Midbrain (tissue), 1 donor: Measurements from ENCODE around the gene CAPZB.
"Not testable (repeated sequence)": the region's sequence is repeated elsewhere in the genome, so short reads cannot be mapped to it uniquely, and the experiment has no call there.

Experiments
- DNase-seq: peaks from one replicate; lab custom pipeline; 2025; lab: John Stamatoyannopoulos, UW

Gene CAPZB

GRCh38 chr1:19485362-19486187 is at the start of gene CAPZB:
Gene CAPZB, minus strand, starts transcription at chr1:19485539. Its CDS starts 101 bp downstream, at chr1:19485438.
- peak; percentile 92 for DNase-seq

DNA sequence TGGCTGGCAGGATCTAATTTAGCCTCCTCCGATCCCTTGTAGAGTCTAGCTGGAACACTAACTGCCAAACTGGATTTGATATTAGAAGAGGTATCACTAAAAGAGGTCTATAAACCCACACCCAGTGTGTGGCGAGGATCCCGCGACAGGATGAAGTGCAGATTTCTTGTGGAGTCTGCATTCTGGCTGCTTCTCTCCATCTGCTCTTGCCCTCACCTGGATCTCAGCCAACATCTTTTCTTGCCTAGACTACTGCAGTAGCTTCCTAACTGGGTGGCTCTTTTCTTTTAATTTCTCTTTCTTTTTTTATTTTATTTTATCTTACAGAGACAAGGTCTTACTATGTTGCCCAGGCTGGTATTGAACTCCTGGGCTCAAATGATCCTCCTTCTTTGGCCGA is 48.9 kb upstream of the CAPZB start:
- no peak for DNase-seq

GRCh38 chr1:19533626-19534025 is 48.3 kb upstream of the CAPZB start:
- DNase-seq: peak; percentile 0

- DNase-seq: no peak
These were observed 47.2 kb upstream of the CAPZB start for GRCh38 chr1:19532519-19532918.

DNA sequence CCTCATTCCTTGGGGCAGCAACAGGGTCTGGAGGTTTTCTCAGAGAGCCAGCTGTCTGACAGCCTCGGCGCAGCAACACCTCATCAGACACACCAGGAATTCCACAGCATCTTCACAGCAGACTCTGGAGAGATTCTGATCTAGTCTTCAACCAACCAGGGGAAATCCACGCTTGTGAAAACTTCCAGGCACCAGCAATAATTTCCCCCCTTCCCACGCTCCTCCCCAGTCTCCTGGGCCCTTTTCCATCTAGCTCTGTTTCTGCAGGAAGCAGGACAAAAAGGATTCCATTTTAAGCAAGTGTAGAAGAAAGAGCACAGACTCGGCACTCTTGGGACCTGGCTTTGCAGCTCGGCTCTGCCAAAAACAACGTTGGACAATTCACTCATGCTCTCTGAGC is 44.3 kb upstream of the CAPZB start:
- no peak for DNase-seq

DNA sequence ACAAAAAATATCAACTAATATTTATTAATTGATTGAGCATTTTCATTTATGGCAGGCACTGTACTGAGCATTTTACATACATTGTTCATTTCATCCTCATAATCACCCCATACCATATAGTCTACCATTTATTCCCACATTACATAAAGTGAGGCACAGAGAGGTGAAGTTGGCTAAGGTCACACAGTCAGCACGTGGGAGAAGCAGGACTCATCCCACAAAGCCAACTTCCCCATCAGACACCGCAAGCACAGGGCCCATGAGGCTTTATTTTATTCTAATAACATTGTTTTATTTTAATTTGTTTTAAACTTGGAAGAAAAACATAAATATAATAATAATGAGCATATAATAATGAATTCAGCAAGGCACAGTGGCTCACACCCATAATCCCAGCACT is 43.1 kb upstream of the CAPZB start:
- no peak for DNase-seq

- DNase-seq: no peak
These were observed 40.5 kb upstream of the CAPZB start for GRCh38 chr1:19525607-19526545.

DNA sequence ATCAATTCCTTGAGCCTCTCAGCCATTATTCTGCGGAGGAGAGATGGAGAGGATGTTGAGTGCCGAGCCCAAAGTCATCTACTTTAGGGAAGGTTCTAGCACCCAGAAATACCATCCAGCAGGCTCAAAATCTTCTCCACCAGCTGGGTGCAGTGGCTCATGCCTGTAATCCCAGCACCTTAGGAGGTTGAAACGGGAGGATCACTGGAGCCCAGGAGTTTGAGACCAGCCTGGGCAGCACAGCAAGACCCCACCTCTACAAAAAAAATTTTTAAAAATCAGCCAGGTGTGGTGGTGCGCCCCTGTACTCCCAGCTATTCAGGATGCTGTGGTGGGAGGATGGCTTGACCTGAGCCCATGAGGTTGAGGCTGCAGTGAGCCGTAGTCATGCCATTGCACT is 39.5 kb upstream of the CAPZB start:
- no peak for DNase-seq

GRCh38 chr1:19522570-19522969 is 37.2 kb upstream of the CAPZB start:
- DNase-seq: not testable (repeated sequence)

DNA sequence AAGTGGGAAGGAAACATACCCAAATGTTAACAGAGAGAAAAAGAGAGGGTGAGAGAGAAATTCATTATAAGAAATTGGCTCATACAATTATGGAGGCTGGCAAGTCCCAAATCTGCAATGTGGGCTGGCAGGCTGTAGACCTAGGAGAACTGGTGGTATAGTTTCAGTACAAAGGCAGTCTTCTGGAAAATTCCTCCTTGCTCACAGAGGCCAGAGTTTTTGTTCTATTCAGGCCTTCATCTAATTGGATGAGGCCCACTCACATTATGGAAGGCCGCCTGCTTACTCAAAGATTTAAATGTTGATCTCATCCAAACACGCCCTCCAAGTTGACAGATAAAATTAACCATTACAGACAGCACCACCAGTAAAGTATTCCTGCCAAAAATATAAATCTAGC is 36.1 kb upstream of the CAPZB start:
- DNase-seq: no peak

DNA sequence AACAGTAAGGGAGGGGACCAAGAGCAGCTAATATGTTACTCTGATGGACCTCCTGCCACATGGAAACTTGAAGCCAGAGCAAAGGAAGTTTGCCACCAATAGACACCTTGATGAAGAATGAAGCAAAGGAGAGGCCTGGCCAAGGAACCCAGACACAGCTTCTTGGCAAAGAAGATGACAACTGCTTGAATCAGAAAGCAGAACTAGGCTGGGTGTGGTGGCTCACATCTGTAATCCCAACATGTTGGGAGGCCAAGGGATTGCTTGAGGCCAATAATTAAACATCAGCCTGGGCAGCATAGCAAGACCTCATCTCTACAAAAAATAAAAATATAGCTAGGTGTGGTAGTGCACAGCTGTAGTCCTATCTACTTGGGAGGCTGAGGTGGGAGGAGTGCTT is 31.7 kb upstream of the CAPZB start:
- no peak for DNase-seq

DNA sequence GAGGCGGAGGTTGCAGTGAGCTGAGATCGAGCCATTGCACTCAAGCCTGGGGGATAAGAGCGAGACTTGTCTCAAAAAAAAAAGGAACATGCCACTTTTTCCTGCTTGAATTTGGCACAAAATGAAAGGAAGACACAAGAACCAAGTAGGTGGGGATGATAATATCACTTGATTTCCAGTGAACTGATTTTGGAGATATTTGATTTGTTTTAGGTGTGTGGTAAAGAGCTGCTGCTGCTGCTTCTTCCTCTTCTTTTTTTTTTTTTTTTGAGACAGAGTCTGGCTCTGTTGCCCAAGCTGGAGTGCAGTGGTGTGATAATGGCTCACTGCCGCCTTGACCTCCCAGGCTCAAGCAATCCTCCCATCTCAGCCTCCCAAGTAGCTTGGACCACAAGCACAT is 29.9 kb upstream of the CAPZB start:
- no peak for DNase-seq

DNA sequence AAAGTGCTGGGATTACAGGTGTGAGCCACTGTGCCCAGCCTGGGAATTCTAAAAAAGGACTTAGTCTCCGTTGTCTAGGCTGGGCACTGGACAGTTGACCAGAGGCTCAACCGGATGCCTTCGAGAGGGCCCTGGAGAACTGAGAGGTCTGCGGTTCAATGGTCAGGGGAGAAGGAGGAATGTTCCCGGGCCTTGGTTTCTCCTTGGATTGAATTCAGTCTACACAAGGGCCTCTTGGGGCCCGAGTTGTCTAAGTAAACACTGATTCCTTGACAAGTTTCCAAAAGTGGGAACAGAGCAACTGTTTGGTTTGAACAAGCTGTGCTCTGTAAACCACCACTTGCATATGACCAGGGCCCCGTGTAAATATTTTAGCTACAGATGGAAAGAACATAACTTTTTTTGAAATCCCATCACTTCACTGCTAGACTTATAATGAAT is 29.1 kb upstream of the CAPZB start:
- no peak for DNase-seq

- DNase-seq: no peak
These were observed 27.2 kb upstream of the CAPZB start for GRCh38 chr1:19512545-19512944.

- DNase-seq: peak; percentile 28
These were observed 25.8 kb upstream of the CAPZB start for GRCh38 chr1:19511116-19511515.

DNA sequence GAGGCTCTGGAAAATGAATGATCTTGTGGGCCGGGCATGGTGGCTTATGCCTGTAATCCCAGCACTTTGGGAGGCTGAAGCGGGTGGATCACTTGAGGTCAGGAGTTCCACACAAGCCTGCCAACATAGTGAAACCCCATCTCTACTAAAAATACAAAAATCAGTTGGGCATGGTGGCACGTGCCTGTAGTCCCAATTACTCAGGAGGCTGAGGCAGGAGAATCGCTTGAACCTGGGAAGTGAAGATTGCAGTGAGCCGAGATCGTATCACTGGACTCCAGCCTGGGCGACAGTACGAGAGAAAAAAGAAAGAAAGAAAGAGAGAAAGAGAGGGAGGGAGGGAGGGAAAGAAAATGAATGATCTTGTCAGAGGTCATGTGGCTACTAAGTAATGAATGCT is 24.3 kb upstream of the CAPZB start:
- DNase-seq: not testable (repeated sequence)

DNA sequence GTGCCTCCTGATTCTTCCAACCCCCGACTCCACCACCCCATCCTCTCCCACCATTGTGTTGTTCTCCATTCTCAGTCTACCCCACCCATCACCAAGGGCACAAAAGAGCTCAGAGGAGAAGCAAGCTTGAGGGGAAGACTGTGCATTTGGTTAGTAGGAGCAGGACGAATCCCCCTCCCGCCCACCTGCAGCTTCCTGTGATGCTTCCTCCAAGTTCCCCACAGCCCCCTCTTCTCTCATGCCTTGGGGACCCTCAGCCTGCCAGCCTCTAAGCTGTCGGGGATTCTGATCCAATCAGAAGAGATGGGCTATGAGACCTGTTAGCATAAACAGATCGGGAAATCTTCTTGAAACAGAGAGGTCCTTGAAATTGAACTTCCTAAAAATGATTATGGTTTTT is 22.2 kb upstream of the CAPZB start:
- DNase-seq: no peak

GRCh38 chr1:19505693-19506457 is 20.5 kb upstream of the CAPZB start:
- DNase-seq: peak; percentile 9

DNA sequence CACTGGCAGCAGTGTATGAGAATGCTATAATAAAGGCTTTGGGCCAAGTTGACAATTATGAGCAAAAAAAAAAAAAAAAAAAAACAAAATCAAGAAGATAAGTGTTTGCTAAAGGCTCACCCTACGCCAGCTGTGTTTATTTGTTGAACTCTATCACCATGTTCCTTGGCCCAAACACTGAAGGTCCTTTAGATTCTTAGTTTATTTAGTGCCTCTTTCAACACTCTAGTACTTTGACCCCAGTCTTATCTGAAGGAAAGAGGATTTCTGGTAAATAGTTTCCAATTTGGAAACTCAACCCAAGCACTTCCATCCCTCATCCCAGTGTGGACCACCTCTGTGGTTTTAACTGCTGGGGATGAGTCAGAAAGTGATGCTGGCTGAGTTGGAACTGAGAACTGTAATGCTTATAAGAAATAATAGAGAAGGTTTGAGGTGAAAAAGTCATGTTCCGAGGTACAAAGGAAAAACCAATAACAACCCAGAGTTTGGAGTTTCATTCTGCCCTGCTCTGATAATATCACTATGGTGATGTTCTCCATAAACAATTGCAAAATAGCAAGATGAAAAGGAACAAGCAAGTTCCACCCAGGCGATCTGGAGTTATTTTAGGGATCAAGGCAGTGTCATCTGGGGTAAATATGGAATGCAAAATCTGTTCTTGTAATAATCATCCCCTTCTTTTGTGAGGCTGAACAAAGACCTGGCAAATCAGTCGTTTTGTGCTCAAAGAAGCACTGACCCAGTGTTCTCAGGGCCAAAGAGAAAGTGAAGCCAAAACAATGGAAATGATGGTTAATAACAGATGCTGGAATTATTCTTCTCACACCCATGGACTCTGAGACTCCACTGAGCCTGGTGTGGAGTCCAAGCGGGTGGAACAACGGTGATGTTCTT is 19.7 kb upstream of the CAPZB start:
- no peak for DNase-seq

- DNase-seq: not testable (repeated sequence)
These were observed 16.9 kb upstream of the CAPZB start for GRCh38 chr1:19502284-19502683.

GRCh38 chr1:19499887-19500286 is 14.5 kb upstream of the CAPZB start:
- DNase-seq: not testable (repeated sequence)
